Mesenchymal stem cell (in vitro differentiated cells and primary cell): Measurements from ENCODE around the gene DPYD.

ENCODE experiments used
- DNase-seq: peaks from one replicate; pipeline ENCODE4 v3.0.0-alpha.2; 2013
- H2AFZ ChIP-seq: one replicate; pipeline ENCODE4 v1.6.1; 2013; ENCODE audit warnings: low read depth, mild to moderate bottlenecking, control low read depth, inconsistent platforms, low read length, moderate library complexity
- H2AK5ac ChIP-seq: 2 replicates; pipeline ENCODE4 v1.6.1; 2013; ENCODE audit warnings: low read length, moderate library complexity, mild to moderate bottlenecking, inconsistent platforms; ENCODE audit not compliant: severe bottlenecking
- H2BK120ac ChIP-seq: one replicate; pipeline ENCODE4 v1.6.1; 2013; ENCODE audit warnings: low read depth, mild to moderate bottlenecking, inconsistent platforms, low read length, moderate library complexity
- H2BK12ac ChIP-seq, 2 experiments: one replicate each; pipeline ENCODE4 v1.6.1; 2013; ENCODE audit warnings: inconsistent platforms in 2 of 2, low read length in 2 of 2, mild to moderate bottlenecking in 2 of 2, moderate library complexity in 2 of 2, control low read depth in 1 of 2
- H2BK15ac ChIP-seq: one replicate; pipeline ENCODE4 v1.6.1; 2013; ENCODE audit warnings: mild to moderate bottlenecking, low read depth, inconsistent platforms; ENCODE audit not compliant: poor library complexity, severe bottlenecking
- H2BK5ac ChIP-seq: 2 replicates; pipeline ENCODE4 v1.6.1; 2013; ENCODE audit warnings: low read depth, mild to moderate bottlenecking, low read length, control low read depth, inconsistent platforms; ENCODE audit not compliant: poor library complexity, severe bottlenecking
- H3K14ac ChIP-seq, 2 experiments: one replicate each; pipeline ENCODE4 v1.6.1; 2013; ENCODE audit warnings: inconsistent platforms in 2 of 2, low read length in 2 of 2, control low read depth in 1 of 2, mild to moderate bottlenecking in 1 of 2, moderate library complexity in 1 of 2
- H3K18ac ChIP-seq, 2 experiments: one replicate each; pipeline ENCODE4 v1.6.1; 2013; ENCODE audit warnings: inconsistent platforms in 2 of 2, low read length in 2 of 2, control low read depth in 1 of 2, low read depth in 1 of 2, mild to moderate bottlenecking in 1 of 2
- H3K23ac ChIP-seq, 2 experiments: one replicate each; pipeline ENCODE4 v1.6.1; 2013; ENCODE audit warnings: inconsistent platforms in 2 of 2, low read length in 2 of 2, mild to moderate bottlenecking in 2 of 2, moderate library complexity in 2 of 2, control low read depth in 1 of 2
- H3K27ac ChIP-seq: 2 replicates; pipeline ENCODE4 v1.5.1; 2013; ENCODE audit warnings: mild to moderate bottlenecking, moderate library complexity, low read length, control low read depth, inconsistent platforms; ENCODE audit not compliant: poor library complexity, severe bottlenecking
- H3K27me3 ChIP-seq, 2 experiments: 2 replicates each; pipeline versions ENCODE4 v1.6.1 to v1.7.0; 2013; ENCODE audit warnings: low read length in 2 of 2, mild to moderate bottlenecking in 2 of 2, moderate library complexity in 2 of 2, control low read depth in 1 of 2, inconsistent platforms in 1 of 2; ENCODE audit not compliant: control insufficient read depth in 1 of 2, insufficient read depth in 1 of 2
- H3K36me3 ChIP-seq, 2 experiments: 2 replicates each; pipeline versions ENCODE4 v1.6.1 to v1.7.0; 2013; ENCODE audit warnings: low read length in 2 of 2, control low read depth in 1 of 2, inconsistent platforms in 1 of 2, low read depth in 1 of 2, mild to moderate bottlenecking in 1 of 2; ENCODE audit not compliant: insufficient read depth in 2 of 2, control insufficient read depth in 1 of 2
- H3K4ac ChIP-seq, 2 experiments: one replicate each; pipeline ENCODE4 v1.6.1; 2013; ENCODE audit warnings: inconsistent platforms in 2 of 2, low read length in 2 of 2, mild to moderate bottlenecking in 2 of 2, moderate library complexity in 2 of 2, control low read depth in 1 of 2, low read depth in 1 of 2
- H3K4me1 ChIP-seq: 2 replicates; pipeline ENCODE4 v1.6.1; 2013; ENCODE audit warnings: low read depth, low read length, control low read depth; ENCODE audit not compliant: control insufficient read depth, insufficient read depth
- H3K4me2 ChIP-seq: 2 replicates; pipeline ENCODE4 v1.6.1; 2013; ENCODE audit warnings: low read length, mild to moderate bottlenecking, inconsistent platforms; ENCODE audit not compliant: poor library complexity, severe bottlenecking
- H3K4me3 ChIP-seq, 2 experiments: 2 replicates each; pipeline versions ENCODE4 v1.5.1 to v1.7.0; 2013; ENCODE audit warnings: low read length in 2 of 2, mild to moderate bottlenecking in 2 of 2, control low read depth in 1 of 2, low read depth in 1 of 2; ENCODE audit not compliant: insufficient read depth in 1 of 2
- H3K79me1 ChIP-seq: replicated peaks from 2 replicates; pipeline ENCODE4 v1.6.1; 2013; ENCODE audit warnings: mild to moderate bottlenecking, control low read depth, low read length, inconsistent platforms; ENCODE audit not compliant: poor library complexity, severe bottlenecking
- H3K9ac ChIP-seq: 2 replicates; pipeline ENCODE4 v1.7.0; 2013; ENCODE audit warnings: mild to moderate bottlenecking, low read length, moderate library complexity
- H3K9me3 ChIP-seq: 2 replicates; pipeline ENCODE4 v1.7.0; 2013; ENCODE audit warnings: mild to moderate bottlenecking, low read length; ENCODE audit not compliant: control insufficient read depth
- H4K8ac ChIP-seq: one replicate; pipeline ENCODE4 v1.6.1; 2013; ENCODE audit warnings: inconsistent platforms, mild to moderate bottlenecking, low read length, moderate library complexity
- H4K91ac ChIP-seq: one replicate; pipeline ENCODE4 v1.6.1; 2013; ENCODE audit warnings: mild to moderate bottlenecking, low read length, inconsistent platforms
- WGBS: methylation state at CpG from one replicate; pipeline ENCODE4 v1.1.7; 2013; ENCODE audit warnings: mixed read lengths; 5-methylcytosine and 5-hydroxymethylcytosine counted together

The DPYD gene

DNA sequence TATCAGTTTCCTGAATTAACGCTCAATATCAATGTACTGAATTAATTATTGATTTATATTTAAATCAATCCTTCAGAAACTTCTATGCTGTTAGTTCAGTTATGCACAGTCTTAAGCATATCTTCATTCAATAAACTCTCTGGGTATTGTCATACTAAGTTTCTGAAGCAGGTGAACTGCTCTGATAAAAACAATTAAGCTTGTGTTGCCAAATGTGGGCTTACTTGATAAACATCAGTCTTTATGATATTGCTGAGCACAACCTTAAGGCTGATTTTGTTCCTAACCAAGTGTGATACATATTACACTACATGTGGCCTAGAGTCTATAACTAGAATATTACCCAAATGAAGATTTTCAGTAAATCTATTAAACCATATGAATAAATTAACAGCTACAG is 67.6 kb downstream of the DPYD start:
- Histone ChIP-seq H3K4me1 (peaks cover 2% of the 10 kb centered on the region), H3K79me1 (peaks cover 8% of the 10 kb centered on the region), H3K9ac (no peak overlapping the region), H3K4ac (no peak overlapping the region), H3K9me3 (no peaks in the 10 kb centered on the region), H3K27me3 (no peaks in the 10 kb centered on the region), H3K23ac (no peak overlapping the region), H4K91ac (no peak overlapping the region), H2AFZ (no peak overlapping the region), H3K36me3 (peaks cover 5 to 13% of the 10 kb centered on the region in 2 experiments), H2BK120ac (no peak overlapping the region), H2AK5ac (no peak overlapping the region), H3K4me3 (no peak overlapping the region), H3K27ac (no peak overlapping the region), H2BK15ac (no peak overlapping the region), H2BK12ac (no peak overlapping the region), H3K14ac (no peak overlapping the region), H3K4me2 (no peak overlapping the region), H3K18ac (no peak overlapping the region), H4K8ac (no peak overlapping the region), H2BK5ac (no peak overlapping the region)
- DNase-seq = no peak
- no CpG with 5 or more reads among the region's 1 CpG for WGBS

DNA sequence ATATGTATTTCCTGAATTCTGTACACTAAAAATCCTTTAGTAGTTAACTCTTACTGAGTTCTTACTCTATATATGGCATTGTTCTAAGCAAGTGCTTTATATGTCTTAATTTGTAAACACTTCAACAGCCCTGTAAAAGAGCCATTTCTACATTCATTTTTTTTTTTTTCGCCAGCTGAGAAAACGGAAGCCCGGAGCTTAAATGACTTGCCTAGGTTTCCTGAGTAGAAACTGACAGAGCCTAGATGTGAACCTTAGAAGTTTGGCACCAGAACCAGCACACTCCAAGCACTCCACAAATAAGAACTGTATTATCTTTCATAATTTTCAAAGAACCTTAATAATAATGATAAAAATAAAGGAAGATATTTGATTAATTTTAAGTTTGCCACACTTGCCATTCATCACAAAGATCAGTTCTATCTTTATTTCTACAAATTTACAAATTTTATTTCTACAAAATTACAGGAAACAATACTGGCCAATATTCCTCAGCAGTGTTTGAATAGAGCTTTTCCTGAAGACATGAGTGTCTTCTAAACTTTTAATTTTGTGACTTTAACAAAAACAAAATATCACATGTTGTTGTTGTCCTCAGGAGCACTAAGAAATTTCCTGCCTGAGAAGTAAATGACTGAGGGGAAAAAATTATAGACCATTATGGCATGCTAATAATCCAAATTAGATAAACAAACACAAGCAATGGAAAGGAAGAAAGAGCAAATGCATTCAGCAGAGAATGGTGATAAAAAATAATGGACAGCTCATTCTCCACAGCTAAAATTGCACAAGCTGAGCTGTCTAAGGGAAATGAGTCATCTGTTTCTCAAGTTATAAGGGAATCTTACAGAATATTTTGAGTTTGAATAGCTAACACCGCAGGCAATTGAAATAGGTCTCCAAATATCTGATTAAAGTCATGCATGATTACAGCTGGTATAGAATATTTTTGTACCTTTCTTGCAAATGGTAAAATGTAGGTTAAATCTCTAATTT is 71.2 kb downstream of the DPYD start:
- Histone ChIP-seq H3K9ac (peak overlapping the region; percentile 43), H2BK15ac (no peak overlapping the region), H2BK120ac (no peak overlapping the region), H3K14ac (no peak overlapping the region), H3K79me1 (peaks cover 3% of the 10 kb centered on the region), H2AK5ac (no peak overlapping the region), H3K4me1 (no peaks in the 10 kb centered on the region), H3K4me2 (no peak overlapping the region), H3K27me3 (no peaks in the 10 kb centered on the region), H3K23ac (no peak overlapping the region), H3K9me3 (no peaks in the 10 kb centered on the region), H4K8ac (no peak overlapping the region), H2BK12ac (no peak overlapping the region), H4K91ac (no peak overlapping the region), H3K4me3 (no peak overlapping the region), H2BK5ac (no peak overlapping the region), H2AFZ (no peak overlapping the region), H3K36me3 (peaks cover 9 to 13% of the 10 kb centered on the region in 2 experiments), H3K27ac (peak overlapping the region; percentile 29), H3K4ac (no peak overlapping the region), H3K18ac (no peak overlapping the region)
- WGBS = 41% methylated on average over 4 of the region's 4 CpGs
- peak; percentile 85 for DNase-seq

- Histone ChIP-seq H3K4me2 (no peak overlapping the region), H3K23ac (no peak overlapping the region), H3K9me3 (no peaks in the 10 kb centered on the region), H3K36me3 (peaks cover 8 to 15% of the 10 kb centered on the region in 2 experiments), H2BK5ac (no peak overlapping the region), H2BK12ac (no peak overlapping the region), H3K27me3 (no peaks in the 10 kb centered on the region), H4K91ac (no peak overlapping the region), H3K9ac (no peak overlapping the region), H3K79me1 (peaks cover 3% of the 10 kb centered on the region), H3K4ac (no peak overlapping the region), H3K4me3 (no peak overlapping the region), H3K14ac (no peak overlapping the region), H3K18ac (no peak overlapping the region), H2AFZ (no peak overlapping the region), H4K8ac (no peak overlapping the region), H2AK5ac (no peak overlapping the region), H3K4me1 (no peaks in the 10 kb centered on the region), H2BK15ac (no peak overlapping the region), H3K27ac (no peak overlapping the region), H2BK120ac (no peak overlapping the region)
- 97% methylated on average over 9 of the region's 10 CpGs for WGBS
- no peak for DNase-seq
Measured at GRCh38 chr1:97845805-97846204, 75.0 kb downstream of the DPYD start.

DNA sequence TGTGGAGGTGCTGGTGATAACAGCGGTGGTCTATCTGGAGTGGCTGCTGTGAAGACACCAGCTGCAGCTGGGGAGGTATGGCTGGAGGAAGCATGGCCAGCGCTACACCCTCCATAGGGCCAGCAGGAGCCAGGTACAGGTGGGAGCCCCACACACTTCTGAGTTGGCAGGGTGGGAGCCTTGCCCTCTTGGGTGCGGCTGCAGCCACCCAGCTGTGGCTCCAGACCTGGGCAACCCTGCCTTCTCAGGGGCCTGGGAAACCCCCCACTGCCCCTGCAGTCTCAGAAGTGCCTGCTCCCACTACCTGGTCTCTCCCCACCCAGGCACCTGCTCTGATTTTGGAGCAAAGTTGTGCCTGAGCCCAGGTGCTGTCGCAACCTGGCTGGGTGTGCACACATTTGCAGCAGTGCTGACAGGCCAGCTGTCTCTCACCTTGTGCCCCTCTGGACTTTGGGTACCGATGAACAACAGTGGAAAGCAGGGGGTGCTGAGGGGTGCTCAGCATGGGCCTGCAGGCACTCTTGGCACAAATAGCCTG is 76.2 kb downstream of the DPYD start:
- Histone ChIP-seq H3K27me3 (no peaks in the 10 kb centered on the region), H3K36me3 (peaks cover 8 to 15% of the 10 kb centered on the region in 2 experiments), H3K9me3 (no peaks in the 10 kb centered on the region), H3K4me1 (no peaks in the 10 kb centered on the region), H2BK15ac (no peak overlapping the region), H2BK5ac (no peak overlapping the region), H2BK12ac (no peak overlapping the region), H4K91ac (no peak overlapping the region), H3K4me3 (no peak overlapping the region), H2AK5ac (no peak overlapping the region), H3K23ac (peak overlapping the region in 1 of 2 experiments; percentile 94), H2BK120ac (no peak overlapping the region), H3K4ac (no peak overlapping the region), H3K27ac (no peak overlapping the region), H3K4me2 (no peak overlapping the region), H3K9ac (no peak overlapping the region), H4K8ac (no peak overlapping the region), H2AFZ (no peak overlapping the region), H3K14ac (peak overlapping the region in 1 of 2 experiments; percentile 84), H3K79me1 (peaks cover 3% of the 10 kb centered on the region), H3K18ac (peak overlapping the region in 1 of 2 experiments; percentile 21)
- 96% methylated on average over 5 of the region's 5 CpGs for WGBS
- no peak for DNase-seq
